SK-N-SH (cell line): Measurements from ENCODE around the gene TBL3. TPM values are rescaled to one million over a fixed set of nuclear protein-coding genes. Genes with fewer than 3 reads are reported as not detected.

Source experiments
- CTCF ChIA-PET: fragments of 300-600, 350-600 bp; formaldehyde crosslinking; extraction: SDS; loops from one replicate; lab custom pipeline; 2021; lab: Yijun Ruan, JAX
- POLR2A ChIA-PET: fragments of 350-600 bp; sonication (Branson Sonifier 250); formaldehyde crosslinking; extraction: SDS; loops from one replicate; lab custom pipeline; 2020; ENCODE audit warnings: antibody characterized with exemption, inconsistent platforms; lab: Yijun Ruan, JAX
- DNase-seq: peaks from one replicate; pipeline ENCODE4 v3.0.0; 2012
- H2AFZ ChIP-seq: fragments of 200-600 bp; sonication (generic); 2 replicates; pipeline ENCODE4 v1.8.1; 2016; ENCODE audit warnings: antibody characterized with exemption, mild to moderate bottlenecking, low read depth
- H3F3A ChIP-seq: fragments of 200-600 bp; sonication (generic); replicated peaks from 2 replicates; pipeline ENCODE3; 2016; ENCODE audit warnings: antibody characterized with exemption, mild to moderate bottlenecking; ENCODE audit not compliant: insufficient read depth
- H3K27ac ChIP-seq, 2 experiments: fragments of 200-500 bp in 1 of 2; fragments of 200-600 bp in 1 of 2; sonication (Bioruptor generic) in 1 of 2; sonication (generic), shearing (Covaris generic) in 1 of 2; 2 replicates each; pipeline versions ENCODE4 v1.5.1 to v1.6.1; 2014 to 2016; ENCODE audit warnings: low read depth in 2 of 2, inconsistent platforms in 1 of 2, low read length in 1 of 2, mild to moderate bottlenecking in 1 of 2, mixed read lengths in 1 of 2
- H3K27me3 ChIP-seq: fragments of 200-600 bp; sonication (generic), shearing (Covaris generic); 2 replicates; pipeline ENCODE4 v1.6.1; 2016; ENCODE audit warnings: mixed run types; ENCODE audit not compliant: insufficient read depth
- H3K36me3 ChIP-seq, 2 experiments: fragments of 200-500 bp in 1 of 2; fragments of 200-600 bp in 1 of 2; sonication (Bioruptor generic) in 1 of 2; sonication (generic) in 1 of 2; replicated peaks in 1 of 2; 2 replicates each; pipeline versions ENCODE3 to v1.5.1; 2014 to 2016; ENCODE audit warnings: low read length in 1 of 2, mild to moderate bottlenecking in 1 of 2; ENCODE audit not compliant: insufficient read depth in 2 of 2, control insufficient read depth in 1 of 2
- H3K4me1 ChIP-seq, 2 experiments: fragments of 200-500 bp in 1 of 2; fragments of 200-600 bp in 1 of 2; sonication (Bioruptor generic) in 1 of 2; sonication (generic), shearing (Covaris generic) in 1 of 2; 2 replicates each; pipeline versions ENCODE4 v1.5.1 to v1.6.1; 2014 to 2016; ENCODE audit warnings: low read depth in 1 of 2, low read length in 1 of 2, mixed run types in 1 of 2; ENCODE audit not compliant: insufficient read depth in 2 of 2, control insufficient read depth in 1 of 2
- H3K4me2 ChIP-seq: fragments of 200-600 bp; sonication (generic), shearing (Covaris generic); 2 replicates; pipeline ENCODE4 v1.6.1; 2017; ENCODE audit warnings: mixed run types
- H3K4me3 ChIP-seq, 2 experiments: fragments of 200-500 bp in 1 of 2; fragments of 200-600 bp in 1 of 2; sonication (Bioruptor generic) in 1 of 2; sonication (generic), shearing (Covaris generic) in 1 of 2; 2 replicates each; pipeline versions ENCODE4 v1.5.1 to v1.8.1; 2014 to 2016; ENCODE audit warnings: low read depth in 2 of 2, inconsistent platforms in 1 of 2, low read length in 1 of 2, mild to moderate bottlenecking in 1 of 2, mixed read lengths in 1 of 2, moderate library complexity in 1 of 2
- H3K79me2 ChIP-seq: fragments of 200-600 bp; sonication (generic); 2 replicates; pipeline ENCODE4 v1.8.1; 2017; ENCODE audit warnings: mild to moderate bottlenecking; ENCODE audit not compliant: insufficient read depth
- H3K9ac ChIP-seq: fragments of 200-600 bp; sonication (generic); 2 replicates; pipeline ENCODE4 v1.6.1; 2017; ENCODE audit warnings: mixed run types
- H3K9me2 ChIP-seq: fragments of 200-600 bp; sonication (generic); 2 replicates; pipeline ENCODE4 v1.6.1; 2017; ENCODE audit warnings: mixed run types
- H3K9me3 ChIP-seq: fragments of 200-600 bp; sonication (generic); 2 replicates; pipeline ENCODE4 v1.6.1; 2017; ENCODE audit warnings: mixed run types, mild to moderate bottlenecking, moderate library complexity
- H4K20me1 ChIP-seq: fragments of 200-600 bp; sonication (generic); 2 replicates; pipeline ENCODE4 v1.6.1; 2017; ENCODE audit warnings: mild to moderate bottlenecking, mixed run types; ENCODE audit not compliant: insufficient read depth
- CHD2 ChIP-seq: fragments of 150-350 bp; IDR thresholded peaks from 2 replicates; pipeline ENCODE4 v1.6.1; 2018; ENCODE audit warnings: low read length; ENCODE audit not compliant: partially characterized antibody
- ELF1 ChIP-seq: IDR thresholded peaks from 2 replicates; pipeline ENCODE4 v1.4.0; 2012
- EP300 ChIP-seq, 2 experiments: IDR thresholded peaks; 2 replicates each; pipeline versions ENCODE4 v1.4.0 to v1.6.1; 2012; ENCODE audit warnings: borderline replicate concordance in 1 of 2, low read depth in 1 of 2, low read length in 1 of 2
- FOSL2 ChIP-seq: IDR thresholded peaks from 2 replicates; pipeline ENCODE4 v1.4.0; 2012; ENCODE audit warnings: low read depth, mild to moderate bottlenecking, moderate library complexity, borderline replicate concordance
- MXI1 ChIP-seq: IDR thresholded peaks from 2 replicates; pipeline ENCODE4 v1.6.1; 2012; ENCODE audit warnings: mild to moderate bottlenecking, low read depth, low read length, improper control_type of control experiment
- NRF1 ChIP-seq: IDR thresholded peaks from 2 replicates; pipeline ENCODE4 v1.6.1; 2012; ENCODE audit warnings: low read depth, mild to moderate bottlenecking, low read length
- POLR2AphosphoS5 ChIP-seq: IDR thresholded peaks from 2 replicates; pipeline ENCODE4 v1.6.1; 2012; ENCODE audit warnings: low read depth, low read length
- RAD21 ChIP-seq: IDR thresholded peaks from 2 replicates; pipeline ENCODE4 v1.6.1; 2012; ENCODE audit warnings: mild to moderate bottlenecking, low read length
- RXRA ChIP-seq: IDR thresholded peaks from 2 replicates; pipeline ENCODE4 v1.4.0; 2012; ENCODE audit warnings: low read depth, mild to moderate bottlenecking, borderline replicate concordance
- SIN3A ChIP-seq: IDR thresholded peaks from 2 replicates; pipeline ENCODE4 v1.6.1; 2012; ENCODE audit warnings: low read depth, mild to moderate bottlenecking, low read length, moderate library complexity, borderline replicate concordance
- TAF1 ChIP-seq: IDR thresholded peaks from 2 replicates; pipeline ENCODE4 v1.6.1; 2012; ENCODE audit warnings: low read depth, mild to moderate bottlenecking, low read length, moderate library complexity, borderline replicate concordance
- WGBS: methylation state at CpG from one replicate; pipeline ENCODE4 v1.1.6; 2017; ENCODE audit warnings: low lambda C conversion rate; 5-methylcytosine and 5-hydroxymethylcytosine counted together
- polyA plus RNA-seq, 3 experiments: library from polyadenylated mRNA; depleted of rRNA; stranded (reverse); fragments of >200 nt; gene quantifications; 2 replicates each; pipeline ENCODE4 v1.2.3, GENCODE V29; 2012
- TF ChIP-seq, protein P1 (sequence below): fragments of 150-350 bp; IDR thresholded peaks from 2 replicates; pipeline ENCODE4 v1.6.1; 2016; ENCODE audit warnings: mild to moderate bottlenecking, low read depth, low read length
- TF ChIP-seq, protein P2 (sequence below): IDR thresholded peaks from 2 replicates; pipeline ENCODE4 v1.4.0; 2012; ENCODE audit warnings: low read depth, borderline replicate concordance
- TF ChIP-seq, protein P3 (sequence below): fragments of 150-350 bp; IDR thresholded peaks from 2 replicates; pipeline ENCODE4 v1.6.1; 2017; ENCODE audit warnings: antibody characterized with exemption, low read length, low read depth, borderline replicate concordance

Gene TBL3
- polyA plus RNA-seq, 1 of the 3 experiments (the other 2 are of a cell fraction) = 37.1 TPM

DNA sequence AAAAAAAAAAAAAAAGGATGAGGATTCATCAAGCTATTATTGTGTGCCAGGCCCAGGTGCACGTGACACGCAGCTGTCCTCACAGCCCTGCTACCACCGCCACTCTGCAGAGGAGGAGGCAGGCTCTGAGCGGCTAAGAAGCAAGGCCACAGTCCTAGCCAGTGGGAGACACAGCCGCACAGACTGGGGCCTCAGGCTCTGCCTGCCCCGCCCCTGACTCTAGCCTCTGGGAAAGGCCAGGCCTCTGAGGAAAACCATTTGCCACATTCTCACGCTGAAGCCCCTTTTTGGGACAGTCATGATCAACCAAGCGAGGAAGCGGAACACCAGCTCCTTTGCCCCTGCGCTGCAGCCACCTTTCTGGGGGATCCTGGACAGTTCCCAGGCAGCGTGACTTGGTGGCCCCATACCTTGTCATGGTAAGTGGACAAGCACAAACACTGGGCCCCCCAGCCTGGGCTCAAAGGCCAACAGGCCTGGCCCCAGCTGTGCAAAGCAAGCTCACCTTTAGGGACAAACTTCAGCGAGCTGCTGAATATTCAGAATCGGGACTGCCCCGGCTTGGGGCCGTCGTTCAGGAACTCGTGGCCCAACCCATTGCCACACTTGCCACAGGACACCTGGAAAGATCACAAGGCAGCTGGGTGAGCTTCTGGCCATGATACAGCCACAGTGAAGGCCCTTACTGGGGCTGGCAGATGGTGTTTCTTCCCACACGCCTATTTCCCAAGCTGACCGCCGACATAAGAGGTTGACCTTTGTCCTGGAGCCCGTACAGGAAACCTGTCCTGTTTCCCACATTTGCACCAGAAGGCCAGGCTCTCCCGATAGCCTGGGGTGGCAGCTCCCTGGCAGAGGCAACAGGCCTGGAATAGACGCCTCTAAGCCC lies 31.3 kb upstream of the TBL3 start:
- WGBS = 92% methylated on average over 13 of the region's 23 CpGs
- ChIA-PET CTCF (interaction anchor here (0.9 to 2.8 kb wide), 6 partner anchors 9 to 166 kb away, joined by 3 to 18 read pairs (median 6); no protein-coding TSS in a partner anchor), POLR2A (interaction anchor here (0.6 to 1.3 kb wide), 5 partner anchors 13 to 24 kb away, joined by 3 to 7 read pairs (median 5); partner anchors contain the start of genes NDUFB10 and RPS2)
- Histone ChIP-seq H3K27ac (no peak overlapping the region), H2AFZ (no peak overlapping the region), H3K4me2 (no peak overlapping the region), H3K4me1 (peaks cover 0 to 10% of the 10 kb centered on the region in 2 experiments; a peak in 2 of 4 replicates), H3F3A (no peaks in the 10 kb centered on the region), H3K27me3 (no peaks in the 10 kb centered on the region), H3K9me3 (no peaks in the 10 kb centered on the region), H3K9ac (no peak overlapping the region), H3K4me3 (no peak overlapping the region)
- DNase-seq = no peak
- TF ChIP-seq POLR2AphosphoS5 (no peak), ELF1 (no peak), NRF1 (no peak)
- TF ChIP-seq, all 33 proteins: peak for 0
- H3K79me2 ChIP-seq = no peaks in the 10 kb centered on the region
- no peaks in the 10 kb centered on the region for H4K20me1 ChIP-seq
- no peaks in the 10 kb centered on the region for H3K9me2 ChIP-seq
- peaks cover 4 to 14% of the 10 kb centered on the region in 2 experiments for H3K36me3 ChIP-seq

DNA sequence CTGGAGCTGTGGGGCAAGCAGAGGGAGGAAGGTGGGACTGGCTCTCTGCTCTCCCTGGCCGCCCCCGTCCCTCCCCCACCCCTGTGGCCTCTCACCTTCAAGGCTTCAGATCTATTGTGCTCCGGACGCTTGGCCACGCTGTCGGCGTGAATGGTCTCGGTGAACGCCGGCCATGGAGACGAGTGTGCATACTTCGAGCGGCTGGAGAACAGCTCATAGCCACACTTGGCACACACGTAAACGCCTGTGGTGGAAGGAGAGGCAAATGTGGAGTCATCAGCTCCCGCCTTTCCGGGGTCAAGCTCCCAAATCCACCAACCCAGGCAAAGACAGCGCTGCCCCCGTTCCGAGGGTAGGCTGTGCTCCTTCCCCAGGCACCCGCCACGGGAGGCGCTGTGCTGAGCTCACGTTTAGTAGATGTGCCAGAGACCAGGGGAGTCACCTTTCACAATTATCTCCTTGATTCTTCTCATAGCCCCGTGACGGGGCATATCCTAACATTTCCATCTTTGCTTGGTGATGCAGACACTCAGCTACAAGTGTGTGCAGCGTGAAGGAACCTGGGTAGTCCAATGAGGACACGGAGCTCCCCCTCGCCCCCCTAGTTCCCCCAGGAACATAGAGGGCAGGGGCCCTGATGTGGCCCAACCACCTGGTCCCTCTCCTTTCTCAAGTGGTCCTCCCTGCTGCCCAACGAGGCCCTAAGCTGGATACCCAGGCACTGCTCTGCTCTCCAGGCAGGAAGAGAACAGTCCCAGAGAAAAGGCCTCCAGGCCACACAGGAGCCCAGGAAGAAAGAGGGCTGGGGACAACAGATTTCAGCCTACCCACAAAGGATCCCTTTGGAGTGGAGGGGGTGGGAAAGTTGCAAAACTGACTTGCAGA lies 30.4 kb upstream of the TBL3 start:
- POLR2A ChIA-PET = interaction anchor here (0.8 to 1.3 kb wide), 3 partner anchors 12 to 23 kb away, joined by 3 to 7 read pairs (median 5); partner anchors contain the start of gene RPS2
- H3K79me2 ChIP-seq = no peaks in the 10 kb centered on the region
- H3K27ac ChIP-seq = no peak overlapping the region
- no peaks in the 10 kb centered on the region for H4K20me1 ChIP-seq
- no peaks in the 10 kb centered on the region for H3K9me2 ChIP-seq
- no peak overlapping the region for H3K9ac ChIP-seq
- H3K36me3 ChIP-seq = peaks cover 4 to 14% of the 10 kb centered on the region in 2 experiments
- DNase-seq = peak; percentile 9
- TF ChIP-seq SIN3A = no peak
- no peak for TF ChIP-seq TAF1
- no peak for TF ChIP-seq RAD21
- TF ChIP-seq CHD2 = no peak
- TF ChIP-seq, protein P1, sequence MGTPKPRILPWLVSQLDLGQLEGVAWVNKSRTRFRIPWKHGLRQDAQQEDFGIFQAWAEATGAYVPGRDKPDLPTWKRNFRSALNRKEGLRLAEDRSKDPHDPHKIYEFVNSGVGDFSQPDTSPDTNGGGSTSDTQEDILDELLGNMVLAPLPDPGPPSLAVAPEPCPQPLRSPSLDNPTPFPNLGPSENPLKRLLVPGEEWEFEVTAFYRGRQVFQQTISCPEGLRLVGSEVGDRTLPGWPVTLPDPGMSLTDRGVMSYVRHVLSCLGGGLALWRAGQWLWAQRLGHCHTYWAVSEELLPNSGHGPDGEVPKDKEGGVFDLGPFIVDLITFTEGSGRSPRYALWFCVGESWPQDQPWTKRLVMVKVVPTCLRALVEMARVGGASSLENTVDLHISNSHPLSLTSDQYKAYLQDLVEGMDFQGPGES = no peak
- no peak for TF ChIP-seq ELF1
- TF ChIP-seq RXRA = no peak
- no peak for TF ChIP-seq FOSL2
- TF ChIP-seq MXI1 = no peak
- TF ChIP-seq, protein P2, sequence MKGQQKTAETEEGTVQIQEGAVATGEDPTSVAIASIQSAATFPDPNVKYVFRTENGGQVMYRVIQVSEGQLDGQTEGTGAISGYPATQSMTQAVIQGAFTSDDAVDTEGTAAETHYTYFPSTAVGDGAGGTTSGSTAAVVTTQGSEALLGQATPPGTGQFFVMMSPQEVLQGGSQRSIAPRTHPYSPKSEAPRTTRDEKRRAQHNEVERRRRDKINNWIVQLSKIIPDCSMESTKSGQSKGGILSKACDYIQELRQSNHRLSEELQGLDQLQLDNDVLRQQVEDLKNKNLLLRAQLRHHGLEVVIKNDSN = no peak
- TF ChIP-seq EP300 (IDR thresholded peaks at IDR 0.05; ENCODE audit: borderline replicate concordance in 1 of 2, low read depth in 1 of 2, low read length in 1 of 2) = no peak
- TF ChIP-seq, protein P3, sequence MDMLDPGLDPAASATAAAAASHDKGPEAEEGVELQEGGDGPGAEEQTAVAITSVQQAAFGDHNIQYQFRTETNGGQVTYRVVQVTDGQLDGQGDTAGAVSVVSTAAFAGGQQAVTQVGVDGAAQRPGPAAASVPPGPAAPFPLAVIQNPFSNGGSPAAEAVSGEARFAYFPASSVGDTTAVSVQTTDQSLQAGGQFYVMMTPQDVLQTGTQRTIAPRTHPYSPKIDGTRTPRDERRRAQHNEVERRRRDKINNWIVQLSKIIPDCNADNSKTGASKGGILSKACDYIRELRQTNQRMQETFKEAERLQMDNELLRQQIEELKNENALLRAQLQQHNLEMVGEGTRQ = no peak
- peak overlapping the region; percentile 99 for H3K4me2 ChIP-seq
- 85% methylated on average over 18 of the region's 30 CpGs for WGBS
- peaks cover 0 to 10% of the 10 kb centered on the region in 2 experiments; a peak in 2 of 4 replicates for H3K4me1 ChIP-seq
- H2AFZ ChIP-seq = peak overlapping the region; percentile 3; the same call in 1 of the 2 replicates
- no peaks in the 10 kb centered on the region for H3K27me3 ChIP-seq
- CTCF ChIA-PET = interaction anchor here (0.7 to 2.8 kb wide), 8 partner anchors 9 to 167 kb away, joined by 3 to 18 read pairs (median 4); no protein-coding TSS in a partner anchor
- no peaks in the 10 kb centered on the region for H3K9me3 ChIP-seq
- H3F3A ChIP-seq = no peaks in the 10 kb centered on the region
- peak overlapping the region; percentile 91 to 95; a peak in 3 of 4 replicates for H3K4me3 ChIP-seq
